ENCODE data around the gene HACD2. TPM values are rescaled to one million over a fixed set of nuclear protein-coding genes. Genes with fewer than 3 reads are reported as not detected.
"Not testable (repeated sequence)": the region's sequence is repeated elsewhere in the genome, so short reads cannot be mapped to it uniquely, and the experiment has no call there.

Gene HACD2
- total and polyA plus RNA-seq, 4 donors, result 8.8 to 17.2 (median 12.8) TPM

GRCh38 chr3:123618076-123618708 lies 33.3 kb upstream of the HACD2 start:
- Histone ChIP-seq H3K27me3 (ENCODE audit: control insufficient read depth in 1 of 2, insufficient read depth in 2 of 2, low read length in 1 of 2) (no peaks in the 10 kb centered on the region), H3K4me3 (ENCODE audit: low read length in 2 of 2) (no peak overlapping the region), H3K4me1 (ENCODE audit: control insufficient read depth in 1 of 2, insufficient read depth in 2 of 2, low read length in 2 of 2) (peaks cover 0 to 10% of the 10 kb centered on the region in 2 donors), H3K36me3 (ENCODE audit: control insufficient read depth in 1 of 2, insufficient read depth in 2 of 2, low read length in 1 of 2) (peaks cover 0 to 11% of the 10 kb centered on the region in 2 donors), H3K9me3 (ENCODE audit: control insufficient read depth, low read length) (no peaks in the 10 kb centered on the region), H3K27ac (ENCODE audit: low read depth in 1 of 2, low read length in 2 of 2) (peak overlapping the region; percentile 9 to 85)
- intact Hi-C loops (cut with DNase I), result no loop called here
- ATAC-seq (ENCODE audit: low FRiP score) (no peak), DNase-seq (no peak)
- WGBS, 2 donors, result 12 to 13% methylated on average over 7 of the region's 7 CpGs

DNA sequence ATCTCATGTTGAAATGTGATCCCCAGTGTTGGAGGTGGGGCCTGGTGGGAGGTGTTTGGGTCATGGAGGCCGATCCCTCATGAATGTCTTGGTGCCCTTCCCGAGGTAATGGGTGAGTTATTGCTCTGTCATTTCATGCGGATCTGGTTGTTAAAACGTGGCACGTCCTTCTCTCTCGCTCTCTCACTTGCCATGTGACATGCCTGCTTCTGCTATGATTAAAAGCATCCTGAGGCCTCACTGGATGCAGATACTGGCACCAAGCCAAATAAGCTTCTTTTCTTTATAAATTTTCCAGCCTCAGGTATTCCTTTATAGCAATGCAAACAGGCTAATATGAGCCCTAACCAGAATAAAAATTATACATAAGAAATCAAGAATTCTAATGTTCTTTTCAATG lies 31.7 kb upstream of the HACD2 start:
- intact Hi-C loops (cut with DNase I), result no loop called here
- DNase-seq (no peak), ATAC-seq (ENCODE audit: low FRiP score) (no peak)
- Histone ChIP-seq H3K4me1 (ENCODE audit: control insufficient read depth in 1 of 2, insufficient read depth in 2 of 2, low read length in 2 of 2) (peaks cover 0 to 11% of the 10 kb centered on the region in 2 donors), H3K27ac (ENCODE audit: low read depth in 1 of 2, low read length in 2 of 2) (peak overlapping the region in 1 of 2 donors; percentile 53), H3K36me3 (ENCODE audit: control insufficient read depth in 1 of 2, insufficient read depth in 2 of 2, low read length in 1 of 2) (peaks cover 3 to 9% of the 10 kb centered on the region in 2 donors), H3K4me3 (ENCODE audit: low read length in 2 of 2) (no peak overlapping the region), H3K27me3 (ENCODE audit: control insufficient read depth in 1 of 2, insufficient read depth in 2 of 2, low read length in 1 of 2) (no peaks in the 10 kb centered on the region), H3K9me3 (ENCODE audit: control insufficient read depth, low read length) (no peaks in the 10 kb centered on the region)
- WGBS, 2 donors, result 37 to 50% methylated on average over 6 of the region's 6 CpGs

DNA sequence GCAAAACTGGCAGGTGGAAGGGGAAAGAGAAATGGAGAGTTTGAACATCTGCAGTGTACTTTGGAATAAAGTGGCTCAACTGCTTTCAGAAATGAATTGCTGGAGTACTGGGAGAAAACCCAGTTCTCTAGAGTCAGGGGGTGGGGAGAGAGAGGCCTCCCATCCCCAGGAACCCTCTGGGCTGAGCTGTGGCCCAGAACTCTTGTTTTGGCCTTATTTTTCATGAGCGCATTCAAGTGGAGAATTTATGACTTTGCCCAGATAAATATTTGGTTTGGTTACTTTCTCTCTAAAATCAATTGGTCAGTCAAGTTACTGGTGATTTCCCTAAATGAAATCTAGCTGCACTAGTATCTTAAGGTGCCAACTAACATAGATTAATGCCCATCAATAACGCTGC lies 28.7 kb upstream of the HACD2 start:
- Histone ChIP-seq H3K36me3 (ENCODE audit: control insufficient read depth in 1 of 2, insufficient read depth in 2 of 2, low read length in 1 of 2) (peaks cover 5 to 12% of the 10 kb centered on the region in 2 donors), H3K27me3 (ENCODE audit: control insufficient read depth in 1 of 2, insufficient read depth in 2 of 2, low read length in 1 of 2) (no peaks in the 10 kb centered on the region), H3K4me3 (ENCODE audit: low read length in 2 of 2) (no peak overlapping the region), H3K4me1 (ENCODE audit: control insufficient read depth in 1 of 2, insufficient read depth in 2 of 2, low read length in 2 of 2) (peaks cover 0 to 11% of the 10 kb centered on the region in 2 donors), H3K27ac (ENCODE audit: low read depth in 1 of 2, low read length in 2 of 2) (no peak overlapping the region), H3K9me3 (ENCODE audit: control insufficient read depth, low read length) (no peaks in the 10 kb centered on the region)
- ATAC-seq (ENCODE audit: low FRiP score) (peak; percentile 53), DNase-seq (no peak)
- intact Hi-C loops (cut with DNase I), result no loop called here
- WGBS, 2 donors, result 0 to 10% methylated on average over 2 of the region's 2 CpGs

DNA sequence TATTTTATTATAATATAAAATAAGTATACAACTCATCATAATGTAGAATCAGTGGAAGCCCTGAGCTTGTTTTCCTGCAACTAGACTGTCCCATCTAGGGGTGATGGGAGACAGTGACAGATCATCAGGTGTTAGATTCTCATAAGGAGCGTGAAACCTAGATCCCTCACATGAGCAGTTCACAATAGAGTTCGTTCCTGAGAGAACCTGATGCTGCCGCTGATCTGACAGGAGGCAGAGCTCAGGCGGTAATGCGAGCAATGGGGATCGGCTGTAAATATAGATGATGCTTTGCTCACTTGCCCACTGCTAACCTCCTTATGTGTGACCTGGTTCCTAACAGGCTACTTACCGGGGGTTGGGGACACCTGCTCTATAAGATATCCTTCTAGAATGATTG lies 26.8 kb upstream of the HACD2 start:
- H3K9me3 ChIP-seq (ENCODE audit: control insufficient read depth, low read length); intact Hi-C loops (cut with DNase I); ATAC-seq (ENCODE audit: low FRiP score); H3K36me3 ChIP-seq (ENCODE audit: control insufficient read depth in 1 of 2, insufficient read depth in 2 of 2, low read length in 1 of 2); H3K4me3 ChIP-seq (ENCODE audit: low read length in 2 of 2); H3K4me1 ChIP-seq (ENCODE audit: control insufficient read depth in 1 of 2, insufficient read depth in 2 of 2, low read length in 2 of 2); DNase-seq; H3K27me3 ChIP-seq (ENCODE audit: control insufficient read depth in 1 of 2, insufficient read depth in 2 of 2, low read length in 1 of 2): not testable (repeated sequence)
- 83 to 90% methylated on average over 7 of the region's 7 CpGs for WGBS, 2 donors
- peak overlapping the region; percentile 1 to 27 for H3K27ac ChIP-seq (ENCODE audit: low read depth in 1 of 2, low read length in 2 of 2)

DNA sequence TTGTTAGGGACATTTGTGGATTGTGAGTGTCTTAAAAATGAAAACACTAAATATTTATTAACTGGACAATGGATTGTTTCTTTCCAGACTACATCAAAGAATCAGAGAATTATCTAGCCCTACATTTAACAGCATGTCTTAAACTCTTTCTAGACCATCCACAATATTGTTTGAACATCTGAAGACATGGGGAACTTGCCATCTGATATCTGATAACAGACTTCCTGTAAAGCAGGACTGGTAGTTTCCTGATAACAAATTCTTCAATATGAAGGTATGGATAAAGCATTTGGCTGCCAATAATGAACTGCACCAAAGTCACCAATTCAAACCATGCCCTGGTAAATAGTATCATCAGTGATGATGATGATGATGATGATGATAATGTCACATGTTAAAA lies 26.2 kb upstream of the HACD2 start:
- peaks cover 4 to 5% of the 10 kb centered on the region in 2 donors for H3K36me3 ChIP-seq (ENCODE audit: control insufficient read depth in 1 of 2, insufficient read depth in 2 of 2, low read length in 1 of 2)
- peaks cover 0 to 2% of the 10 kb centered on the region in 2 donors for H3K4me1 ChIP-seq (ENCODE audit: control insufficient read depth in 1 of 2, insufficient read depth in 2 of 2, low read length in 2 of 2)
- no peaks in the 10 kb centered on the region for H3K9me3 ChIP-seq (ENCODE audit: control insufficient read depth, low read length)
- ATAC-seq (ENCODE audit: low FRiP score) (no peak), DNase-seq (no peak)
- intact Hi-C loops (cut with DNase I), result no loop called here
- H3K4me3 ChIP-seq (ENCODE audit: low read length in 2 of 2), result no peak overlapping the region
- no peaks in the 10 kb centered on the region for H3K27me3 ChIP-seq (ENCODE audit: control insufficient read depth in 1 of 2, insufficient read depth in 2 of 2, low read length in 1 of 2)
- peak overlapping the region in 1 of 2 donors; percentile 1 for H3K27ac ChIP-seq (ENCODE audit: low read depth in 1 of 2, low read length in 2 of 2)

- intact Hi-C loops (cut with DNase I), result no loop called here
- Histone ChIP-seq H3K36me3 (ENCODE audit: control insufficient read depth in 1 of 2, insufficient read depth in 2 of 2, low read length in 1 of 2) (peaks cover 4 to 5% of the 10 kb centered on the region in 2 donors), H3K27me3 (ENCODE audit: control insufficient read depth in 1 of 2, insufficient read depth in 2 of 2, low read length in 1 of 2) (no peaks in the 10 kb centered on the region), H3K4me1 (ENCODE audit: control insufficient read depth in 1 of 2, insufficient read depth in 2 of 2, low read length in 2 of 2) (peaks cover 2 to 3% of the 10 kb centered on the region in 2 donors), H3K27ac (ENCODE audit: low read depth in 1 of 2, low read length in 2 of 2) (no peak overlapping the region), H3K9me3 (ENCODE audit: control insufficient read depth, low read length) (no peaks in the 10 kb centered on the region), H3K4me3 (ENCODE audit: low read length in 2 of 2) (no peak overlapping the region)
- DNase-seq (no peak), ATAC-seq (ENCODE audit: low FRiP score) (no peak)
- 50 to 62% methylated on average over 3 of the region's 3 CpGs for WGBS, 2 donors
Observed at GRCh38 chr3:123610331-123610730, 25.5 kb upstream of the HACD2 start.

DNA sequence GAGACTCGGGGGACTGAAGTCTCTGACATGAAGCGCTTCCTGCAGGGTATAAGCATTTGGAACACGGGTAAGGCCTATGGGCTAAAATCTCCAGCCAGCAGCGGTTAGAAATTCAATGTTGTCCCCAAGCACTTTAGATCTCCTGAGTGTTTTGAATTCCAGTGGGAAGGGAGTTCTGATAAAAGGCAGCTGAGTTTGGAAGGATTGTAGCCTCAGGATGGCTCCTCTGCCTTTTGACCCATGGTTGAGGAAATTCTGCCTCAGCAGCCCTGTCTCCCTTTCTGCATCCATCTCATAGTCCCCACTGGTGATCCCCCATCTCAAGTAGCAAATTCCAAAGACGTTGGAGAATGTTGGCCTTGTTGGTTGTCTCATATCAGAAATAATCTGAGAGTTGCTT lies 24.2 kb upstream of the HACD2 start:
- Histone ChIP-seq H3K27me3 (ENCODE audit: control insufficient read depth in 1 of 2, insufficient read depth in 2 of 2, low read length in 1 of 2) (no peaks in the 10 kb centered on the region), H3K4me1 (ENCODE audit: control insufficient read depth in 1 of 2, insufficient read depth in 2 of 2, low read length in 2 of 2) (peaks cover 2 to 3% of the 10 kb centered on the region in 2 donors), H3K27ac (ENCODE audit: low read depth in 1 of 2, low read length in 2 of 2) (no peak overlapping the region), H3K9me3 (ENCODE audit: control insufficient read depth, low read length) (no peaks in the 10 kb centered on the region), H3K36me3 (ENCODE audit: control insufficient read depth in 1 of 2, insufficient read depth in 2 of 2, low read length in 1 of 2) (peaks cover 4 to 5% of the 10 kb centered on the region in 2 donors), H3K4me3 (ENCODE audit: low read length in 2 of 2) (no peak overlapping the region)
- WGBS, 2 donors, result 58 to 65% methylated on average over 5 of the region's 5 CpGs
- no peak for ATAC-seq (ENCODE audit: low FRiP score)
- intact Hi-C loops (cut with DNase I), result no loop called here
- DNase-seq, result no peak

- intact Hi-C loops (cut with DNase I), result no loop called here
- Histone ChIP-seq H3K4me1 (ENCODE audit: control insufficient read depth in 1 of 2, insufficient read depth in 2 of 2, low read length in 2 of 2) (peaks cover 2 to 3% of the 10 kb centered on the region in 2 donors), H3K27ac (ENCODE audit: low read depth in 1 of 2, low read length in 2 of 2) (no peak overlapping the region), H3K36me3 (ENCODE audit: control insufficient read depth in 1 of 2, insufficient read depth in 2 of 2, low read length in 1 of 2) (peaks cover 4 to 5% of the 10 kb centered on the region in 2 donors), H3K27me3 (ENCODE audit: control insufficient read depth in 1 of 2, insufficient read depth in 2 of 2, low read length in 1 of 2) (no peaks in the 10 kb centered on the region), H3K9me3 (ENCODE audit: control insufficient read depth, low read length) (no peaks in the 10 kb centered on the region), H3K4me3 (ENCODE audit: low read length in 2 of 2) (no peak overlapping the region)
- ATAC-seq (ENCODE audit: low FRiP score) (no peak), DNase-seq (no peak)
- WGBS, 2 donors, result 89 to 94% methylated on average over 3 of the region's 3 CpGs
Observed at GRCh38 chr3:123608263-123608937, 23.5 kb upstream of the HACD2 start.

GRCh38 chr3:123606527-123606926 lies 21.7 kb upstream of the HACD2 start:
- H3K27ac ChIP-seq (ENCODE audit: low read depth in 1 of 2, low read length in 2 of 2), result no peak overlapping the region
- no peak for DNase-seq
- peaks cover 2% of the 10 kb centered on the region in 2 donors for H3K36me3 ChIP-seq (ENCODE audit: control insufficient read depth in 1 of 2, insufficient read depth in 2 of 2, low read length in 1 of 2)
- H3K9me3 ChIP-seq (ENCODE audit: control insufficient read depth, low read length), result no peaks in the 10 kb centered on the region
- intact Hi-C loops (cut with DNase I), result no loop called here
- no peaks in the 10 kb centered on the region for H3K27me3 ChIP-seq (ENCODE audit: control insufficient read depth in 1 of 2, insufficient read depth in 2 of 2, low read length in 1 of 2)
- ATAC-seq (ENCODE audit: low FRiP score), result no peak
- H3K4me3 ChIP-seq (ENCODE audit: low read length in 2 of 2), result no peak overlapping the region
- peaks cover 0 to 3% of the 10 kb centered on the region in 2 donors for H3K4me1 ChIP-seq (ENCODE audit: control insufficient read depth in 1 of 2, insufficient read depth in 2 of 2, low read length in 2 of 2)
